Spinal cord (tissue), 10 donors: ENCODE measurements around the gene PRB3. TPM values are rescaled to one million over a fixed set of nuclear protein-coding genes. Genes with fewer than 3 reads are reported as not detected.

ENCODE experiments used
- DNase-seq, 6 donors: peaks; one replicate each; pipeline versions ENCODE4 v3.0.0 to v3.0.0-alpha.2; 2013 to 2015; ENCODE audit warnings: low spot score in 6 of 6, low read depth in 4 of 6
- H3K27ac ChIP-seq: one replicate; pipeline ENCODE4 v1.5.1; 2013; ENCODE audit warnings: low read depth, low read length, control low read depth
- H3K27me3 ChIP-seq: one replicate; pipeline ENCODE4 v1.6.1; 2013; ENCODE audit warnings: low read length; ENCODE audit not compliant: control insufficient read depth, insufficient read depth
- H3K36me3 ChIP-seq: one replicate; pipeline ENCODE4 v1.6.1; 2013; ENCODE audit warnings: low read length; ENCODE audit not compliant: control insufficient read depth, insufficient read depth
- H3K4me1 ChIP-seq: one replicate; pipeline ENCODE4 v1.6.1; 2013; ENCODE audit warnings: low read length; ENCODE audit not compliant: control insufficient read depth, insufficient read depth
- H3K4me3 ChIP-seq: one replicate; pipeline ENCODE4 v1.5.1; 2013; ENCODE audit warnings: low read depth, low read length, control low read depth
- H3K9me3 ChIP-seq: one replicate; pipeline ENCODE4 v1.6.1; 2013; ENCODE audit warnings: low read length; ENCODE audit not compliant: control insufficient read depth, insufficient read depth
- WGBS: methylation state at CpG from one replicate; pipeline ENCODE4 v1.1.5; 2013; ENCODE audit warnings: missing lambda C conversion rate; ENCODE audit not compliant: insufficient coverage; 5-methylcytosine and 5-hydroxymethylcytosine counted together
- long read RNA-seq, 4 donors: transcript quantifications; one replicate each; lab custom pipeline, GENCODE V29; 2026
- polyA plus RNA-seq, 2 donors: library from polyadenylated mRNA; unstranded; fragments of 120-200 nt; gene quantifications; one replicate each; pipeline ENCODE4 v1.2.1, GENCODE V29; 2013; ENCODE audit not compliant: insufficient read length in 2 of 2
- total RNA-seq, 2 donors: library from RNA; depleted of rRNA in 1 of 2; stranded (reverse); fragments of 120-200 nt in 1 of 2; fragments of >200 nt in 1 of 2; gene quantifications; one replicate each; pipeline versions ENCODE4 v1.2.3 to v1.2.4, GENCODE V29; 2013 to 2014
- donor health status: healthy.

PRB3 gene
- total RNA-seq (not detected), polyA plus RNA-seq (under 1 TPM in 1 of 2 donors, not detected in 1; 0.32 TPM)
- long read RNA-seq, donor 1, result 0 reads
- long read RNA-seq, donor 2, result 0 reads
- long read RNA-seq, donor 3, result 0 reads
- long read RNA-seq, donor 4, result 0 reads

GRCh38 chr12:11269607-11270006 lies at the start of gene PRB3:
Gene PRB3 (minus strand): TSS chr12:11269707. CDS start chr12:11269669, 38 bp downstream.
- Histone ChIP-seq H3K27me3 (no peaks in the 10 kb centered on the region), H3K4me3 (no peak within 1 kb of the TSS), H3K9me3 (no peaks in the 10 kb centered on the region), H3K27ac (no peak within 1 kb of the TSS), H3K4me1 (no peaks in the 10 kb centered on the region), H3K36me3 (no peaks in the 10 kb centered on the region)
- no peak for DNase-seq
- 83% methylated on average over 1 of the region's 3 CpGs for WGBS

DNA sequence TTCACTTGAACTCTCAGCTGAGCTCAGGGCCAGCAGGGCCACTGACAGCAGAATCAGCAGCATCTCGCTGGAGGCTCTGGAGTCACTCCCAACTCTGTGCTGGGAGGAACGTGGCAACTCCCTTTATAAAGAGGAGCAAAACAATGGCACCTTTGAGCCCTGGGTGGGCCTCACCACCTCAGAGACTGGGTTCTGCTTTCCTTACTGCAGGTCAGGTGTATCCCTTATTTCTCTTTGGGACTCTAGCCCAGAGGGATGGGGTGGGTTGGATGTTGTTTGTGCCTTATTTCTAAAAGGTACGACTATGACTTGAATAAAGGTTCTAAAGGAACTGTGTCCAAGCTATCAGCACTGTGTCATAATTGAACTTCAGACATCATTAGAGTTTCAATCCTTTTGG lies 40.8 kb upstream of the PRB3 start, which contains the start of gene PRB4:
Gene PRB4, minus strand, starts transcription at position 101 of the 400 bp plus-strand sequence. Its CDS starts 38 bp downstream, at position 63.
- Histone ChIP-seq H3K27ac (no peak within 1 kb of the TSS), H3K9me3 (no peaks in the 10 kb centered on the region), H3K4me1 (no peaks in the 10 kb centered on the region), H3K4me3 (no peak within 1 kb of the TSS), H3K27me3 (no peaks in the 10 kb centered on the region), H3K36me3 (no peaks in the 10 kb centered on the region)
- 63% methylated on average over 2 of the region's 3 CpGs for WGBS
- DNase-seq, result no peak

GRCh38 chr12:11307143-11307542 lies 37.6 kb upstream of the PRB3 start:
- H3K9me3 ChIP-seq, result no peaks in the 10 kb centered on the region
- no peaks in the 10 kb centered on the region for H3K27me3 ChIP-seq
- no peaks in the 10 kb centered on the region for H3K4me1 ChIP-seq
- no CpG with 5 or more reads among the region's 2 CpGs for WGBS
- H3K4me3 ChIP-seq, result no peak overlapping the region
- no peaks in the 10 kb centered on the region for H3K36me3 ChIP-seq
- DNase-seq, result no peak
- no peak overlapping the region for H3K27ac ChIP-seq

DNA sequence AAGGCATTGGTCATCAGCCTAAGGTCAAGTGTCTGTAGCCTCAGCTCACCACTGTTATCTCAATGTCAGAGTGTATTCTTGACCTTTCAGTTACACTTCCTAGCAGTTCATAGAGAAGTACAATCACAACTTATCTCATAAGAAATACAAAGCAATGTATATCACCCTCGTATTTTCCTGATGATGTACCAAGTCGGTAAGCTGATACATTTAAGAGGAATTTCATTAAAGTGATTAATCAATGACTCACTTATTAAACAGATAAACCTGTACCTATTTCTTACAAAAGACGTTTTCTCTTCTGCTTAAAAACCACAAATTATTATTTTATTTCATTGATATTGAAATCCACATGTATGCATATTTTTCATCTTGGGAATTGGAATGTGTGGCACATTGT lies 3.9 kb upstream of the PRB3 start:
- WGBS, result no CpG with 5 or more reads among the region's 3 CpGs

DNA sequence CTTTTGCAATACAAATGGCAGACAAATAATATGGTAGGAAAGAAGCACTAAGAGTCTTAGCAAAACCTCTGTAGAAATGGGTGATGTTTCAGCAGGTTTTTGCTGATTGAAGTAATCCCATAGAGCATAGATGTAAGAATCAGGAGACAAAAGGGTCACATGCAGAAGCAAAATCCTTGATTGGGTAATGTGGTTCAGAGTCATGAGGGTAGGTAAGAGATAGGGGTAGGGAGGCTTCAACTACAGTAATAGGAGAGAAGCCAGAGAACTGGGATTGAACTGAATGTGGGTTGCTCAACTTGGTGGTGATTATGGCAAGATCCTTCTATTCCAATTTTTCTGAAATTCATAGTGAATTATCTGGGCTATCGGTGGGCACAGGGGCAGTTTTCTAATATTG lies 5.0 kb downstream of the PRB3 start:
- Histone ChIP-seq H3K27me3 (no peaks in the 10 kb centered on the region), H3K4me3 (no peak overlapping the region), H3K9me3 (no peaks in the 10 kb centered on the region), H3K27ac (no peak overlapping the region), H3K4me1 (no peaks in the 10 kb centered on the region), H3K36me3 (no peaks in the 10 kb centered on the region)
- no peak for DNase-seq
- WGBS, result no CpG with 5 or more reads among the region's 1 CpG

More for the DNA sequence above, 3.9 kb upstream of the PRB3 start:
- no peak for DNase-seq
- Histone ChIP-seq H3K4me1 (no peaks in the 10 kb centered on the region), H3K9me3 (no peaks in the 10 kb centered on the region), H3K36me3 (no peaks in the 10 kb centered on the region), H3K27me3 (no peaks in the 10 kb centered on the region), H3K4me3 (no peak overlapping the region), H3K27ac (no peak overlapping the region)

- H3K4me1 ChIP-seq, result no peaks in the 10 kb centered on the region
- H3K27ac ChIP-seq, result no peak overlapping the region
- WGBS, result no CpG with 5 or more reads among the region's 1 CpG
- no peak overlapping the region for H3K4me3 ChIP-seq
- no peak for DNase-seq
- no peaks in the 10 kb centered on the region for H3K36me3 ChIP-seq
- H3K9me3 ChIP-seq, result no peaks in the 10 kb centered on the region
- H3K27me3 ChIP-seq, result no peaks in the 10 kb centered on the region
These were observed 23.0 kb downstream of the PRB3 start for GRCh38 chr12:11246489-11246888.

DNA sequence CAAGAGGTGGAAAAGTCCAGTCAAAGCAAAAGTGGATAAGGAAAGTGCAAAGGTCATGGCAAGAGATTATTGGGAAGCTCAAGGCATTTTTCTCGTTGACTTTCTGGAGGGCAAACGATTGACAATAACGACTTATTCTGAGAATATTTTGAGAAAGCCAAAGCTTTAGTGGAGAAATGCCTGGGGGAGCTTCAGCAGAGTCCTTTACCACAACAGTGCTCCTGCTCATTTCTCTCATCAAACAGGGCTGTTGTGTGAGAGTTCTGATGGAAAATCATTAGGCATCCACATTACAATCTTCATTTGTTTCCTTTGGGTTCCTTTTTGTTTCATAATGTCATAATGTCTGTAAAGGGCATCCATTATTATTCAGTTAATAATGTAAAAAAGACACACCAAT lies 26.9 kb downstream of the PRB3 start:
- Histone ChIP-seq H3K27ac (no peak overlapping the region), H3K27me3 (no peaks in the 10 kb centered on the region), H3K9me3 (no peaks in the 10 kb centered on the region), H3K4me1 (no peaks in the 10 kb centered on the region), H3K4me3 (no peak overlapping the region), H3K36me3 (no peaks in the 10 kb centered on the region)
- DNase-seq, result no peak
- no CpG with 5 or more reads among the region's 3 CpGs for WGBS

DNA sequence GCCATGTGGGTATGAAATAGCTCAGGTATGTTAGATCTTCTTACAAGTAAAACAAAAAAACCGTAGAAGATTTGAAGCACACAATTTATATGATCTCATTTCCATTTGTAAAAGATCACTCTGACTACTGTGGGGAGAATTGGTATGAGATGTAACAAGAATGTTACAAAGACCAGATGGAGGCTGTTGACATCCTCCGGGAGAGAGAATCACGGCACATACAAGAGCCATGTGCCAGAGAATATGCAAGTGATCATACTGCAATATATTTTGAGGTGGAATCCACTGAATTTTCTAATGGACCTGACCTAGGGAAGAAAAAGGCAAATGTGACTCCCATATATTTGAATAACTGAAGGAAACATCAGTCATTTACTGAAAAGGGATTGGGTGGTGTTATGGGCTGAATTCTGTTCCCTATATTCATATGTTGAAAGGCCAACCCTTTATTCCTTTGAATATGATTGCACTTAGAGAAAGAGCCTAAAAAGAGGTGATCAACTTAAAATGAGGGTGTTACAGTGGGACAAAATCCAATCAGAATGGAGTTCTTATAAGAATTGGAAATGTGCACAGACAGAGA lies 29.1 kb downstream of the PRB3 start:
- no peaks in the 10 kb centered on the region for H3K27me3 ChIP-seq
- no peak overlapping the region for H3K4me3 ChIP-seq
- 100% methylated on average over 2 of the region's 3 CpGs for WGBS
- no peaks in the 10 kb centered on the region for H3K36me3 ChIP-seq
- H3K9me3 ChIP-seq, result no peaks in the 10 kb centered on the region
- DNase-seq, result no peak
- no peak overlapping the region for H3K27ac ChIP-seq
- H3K4me1 ChIP-seq, result no peaks in the 10 kb centered on the region

- no peak for DNase-seq
- no peaks in the 10 kb centered on the region for H3K36me3 ChIP-seq
- 93% methylated on average over 2 of the region's 4 CpGs for WGBS
- no peak overlapping the region for H3K4me3 ChIP-seq
- H3K27me3 ChIP-seq, result no peaks in the 10 kb centered on the region
- H3K4me1 ChIP-seq, result no peaks in the 10 kb centered on the region
- no peaks in the 10 kb centered on the region for H3K9me3 ChIP-seq
- H3K27ac ChIP-seq, result no peak overlapping the region
These were observed 31.2 kb downstream of the PRB3 start for GRCh38 chr12:11238275-11238674.

- H3K4me1 ChIP-seq, result no peaks in the 10 kb centered on the region
- H3K36me3 ChIP-seq, result no peaks in the 10 kb centered on the region
- no peaks in the 10 kb centered on the region for H3K27me3 ChIP-seq
- WGBS, result 49% methylated on average over 3 of the region's 5 CpGs
- no peaks in the 10 kb centered on the region for H3K9me3 ChIP-seq
- H3K27ac ChIP-seq, result no peak overlapping the region
- no peak overlapping the region for H3K4me3 ChIP-seq
- DNase-seq, result no peak
These were observed 36.0 kb downstream of the PRB3 start for GRCh38 chr12:11233532-11233931.
